HCT116 (cell line): ENCODE data around the gene MYO7A.

ENCODE experiments used
- EZH2 ChIP-seq: fragments of 200-600 bp; sonication (generic); IDR thresholded peaks from 2 replicates; pipeline ENCODE4 v1.6.1; 2017; ENCODE audit warnings: antibody characterized with exemption, mixed run types
- POLR2AphosphoS5 ChIP-seq: IDR thresholded peaks from 2 replicates; pipeline ENCODE4 v1.6.1; 2011; ENCODE audit warnings: mild to moderate bottlenecking, low read depth, low read length, moderate library complexity

GRCh38 chr11:77104727-77105126 lies 23.3 kb upstream of the MYO7A start:
- TF ChIP-seq EZH2 = no peak
- no peak for TF ChIP-seq POLR2AphosphoS5
